T-helper 17 cell (primary cell): ENCODE measurements around the gene STXBP1. TPM values are rescaled to one million over a fixed set of nuclear protein-coding genes. Genes with fewer than 3 reads are reported as not detected.
A peak's percentile ranks its signal among the peaks of the same experiment; 100 is the strongest.
"Not testable (repeated sequence)": the region's sequence is repeated elsewhere in the genome, so short reads cannot be mapped to it uniquely, and the experiment has no call there.

Source experiments
- ATAC-seq: fragments of 150-1000 bp; cut with Tn5 transposase; 2 replicates; pipeline ENCODE4 v1.10.0; 2021; ENCODE audit warnings: mild to moderate bottlenecking, moderate library complexity
- DNase-seq, 3 donors: peaks; one replicate each; pipeline versions ENCODE4 v3.0.0 to v3.0.0-alpha.2; 2020 to 2021
- H3K9me3 ChIP-seq: one replicate; pipeline ENCODE4 v1.7.0; 2013; ENCODE audit warnings: low read length, mild to moderate bottlenecking; ENCODE audit not compliant: control insufficient read depth, poor library complexity, severe bottlenecking
- H3K27ac Mint-ChIP-seq: one replicate; pipeline ENCODE4 v1.8.0; 2022; ENCODE audit warnings: mild to moderate bottlenecking, moderate library complexity, mixed read lengths
- H3K27me3 Mint-ChIP-seq: one replicate; pipeline ENCODE4 v1.8.0; 2022; ENCODE audit warnings: mixed read lengths
- H3K36me3 Mint-ChIP-seq: one replicate; pipeline ENCODE4 v1.8.0; 2022; ENCODE audit warnings: low read depth, mixed read lengths
- H3K4me1 Mint-ChIP-seq: one replicate; pipeline ENCODE4 v1.8.0; 2022; ENCODE audit warnings: mild to moderate bottlenecking, mixed read lengths
- H3K4me3 Mint-ChIP-seq: one replicate; pipeline ENCODE4 v1.8.0; 2022; ENCODE audit warnings: mild to moderate bottlenecking, moderate library complexity, mixed read lengths
- total RNA-seq, 4 donors: library from RNA in 2 of 4; stranded (reverse) in 2 of 4; gene quantifications; one replicate each; pipeline ENCODE4 v1.2.3 and lab custom pipeline; 2022 to 2026

STXBP1 gene
- total RNA-seq, 2 donors from 2014 or later, result 6.3 to 8.4 TPM

DNA sequence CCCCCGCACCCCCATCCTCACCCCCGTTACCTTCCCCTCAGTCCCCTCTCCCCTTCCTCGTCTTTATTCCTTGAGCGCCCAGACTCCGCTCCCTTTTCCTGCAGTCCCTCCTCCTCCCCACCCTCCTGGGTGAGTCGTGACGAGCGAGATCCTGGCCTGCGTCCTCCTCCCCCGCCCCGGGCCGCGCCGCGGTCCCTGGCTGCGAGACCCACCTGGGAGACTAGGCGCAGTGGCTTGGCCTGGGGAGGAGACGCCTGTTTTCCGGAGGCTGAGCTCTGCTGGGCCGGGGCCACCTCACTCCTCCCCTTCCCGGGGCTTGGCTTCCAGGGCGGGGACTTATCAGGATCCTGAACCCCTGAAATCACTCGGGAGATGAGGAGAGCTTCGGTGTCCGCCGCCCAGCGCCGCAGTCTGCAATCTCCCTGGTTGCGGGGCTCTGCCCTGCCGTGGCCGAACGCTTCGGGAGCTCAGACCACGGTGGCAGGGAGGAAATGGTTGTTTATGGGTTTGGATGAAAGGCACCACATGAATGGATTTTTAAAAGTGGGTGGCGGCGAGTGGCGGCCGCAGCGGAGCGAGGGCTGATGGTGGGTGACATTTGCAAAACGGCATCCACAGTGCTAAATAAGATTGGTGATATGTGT lies 984 bp downstream of the STXBP1 start:
- Mint-ChIP-seq H3K27ac (no peak overlapping the region), H3K27me3 (peaks cover 17% of the 10 kb centered on the region)
- ATAC-seq, result no peak

DNA sequence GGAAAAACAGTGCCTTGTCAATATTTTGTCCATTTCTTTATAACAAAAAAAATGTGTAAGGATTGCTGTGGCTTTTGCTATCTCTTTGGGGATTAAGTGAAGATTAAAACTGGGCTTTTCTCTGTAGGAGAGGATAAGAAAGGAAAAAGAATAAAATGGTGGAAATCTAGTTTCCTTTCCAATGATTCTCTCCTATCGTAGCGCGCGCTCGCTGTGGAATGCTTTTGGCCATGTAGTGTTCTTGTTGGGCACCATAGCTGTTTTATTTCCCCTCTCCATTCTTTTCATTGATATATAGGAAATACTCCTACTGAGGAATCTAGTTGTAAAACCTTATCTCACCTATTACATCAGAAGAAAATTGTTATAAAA lies 1.5 kb downstream of the STXBP1 start:
- peak overlapping the region; percentile 91 for H3K4me3 Mint-ChIP-seq
- H3K27ac Mint-ChIP-seq, result no peak overlapping the region
- peaks cover 4% of the 10 kb centered on the region for H3K36me3 Mint-ChIP-seq
- H3K27me3 Mint-ChIP-seq, result peaks cover 17% of the 10 kb centered on the region
- no peaks in the 10 kb centered on the region for H3K9me3 ChIP-seq
- DNase-seq, result no peak
- ATAC-seq, result no peak
- H3K4me1 Mint-ChIP-seq, result peaks cover 24% of the 10 kb centered on the region

More for the DNA sequence above, 984 bp downstream of the STXBP1 start:
- no peaks in the 10 kb centered on the region for H3K9me3 ChIP-seq
- peak overlapping the region; percentile 91 for H3K4me3 Mint-ChIP-seq
- DNase-seq, result peak; percentile 9 to 30 (median 25)
- H3K4me1 Mint-ChIP-seq, result peaks cover 27% of the 10 kb centered on the region
- peaks cover 4% of the 10 kb centered on the region for H3K36me3 Mint-ChIP-seq

DNA sequence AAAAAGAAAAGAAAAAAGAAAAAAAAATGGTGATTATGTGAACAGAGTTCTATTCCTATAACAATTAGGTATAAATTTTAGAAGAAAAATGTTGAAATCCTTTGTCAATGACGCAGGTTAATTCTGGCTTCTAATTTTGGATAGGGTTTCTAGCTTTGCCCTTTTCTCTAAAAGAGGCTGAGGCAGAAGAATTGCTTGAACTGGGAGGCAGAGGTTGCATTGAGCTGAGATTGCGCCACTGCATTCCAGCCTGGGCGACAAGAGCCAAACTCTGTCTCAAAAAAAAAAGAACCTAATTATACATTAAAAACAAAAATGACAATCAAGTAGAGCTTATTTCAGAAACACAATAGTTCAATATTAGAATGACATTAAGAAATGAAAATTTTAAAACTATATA lies 2.9 kb downstream of the STXBP1 start:
- DNase-seq, result no peak
- H3K36me3 Mint-ChIP-seq, result peaks cover 4% of the 10 kb centered on the region
- no peak overlapping the region for H3K27ac Mint-ChIP-seq
- H3K4me1 Mint-ChIP-seq, result peaks cover 13% of the 10 kb centered on the region
- no peak overlapping the region for H3K4me3 Mint-ChIP-seq
- H3K9me3 ChIP-seq, result no peaks in the 10 kb centered on the region
- ATAC-seq, result no peak
- H3K27me3 Mint-ChIP-seq, result peaks cover 13% of the 10 kb centered on the region

DNA sequence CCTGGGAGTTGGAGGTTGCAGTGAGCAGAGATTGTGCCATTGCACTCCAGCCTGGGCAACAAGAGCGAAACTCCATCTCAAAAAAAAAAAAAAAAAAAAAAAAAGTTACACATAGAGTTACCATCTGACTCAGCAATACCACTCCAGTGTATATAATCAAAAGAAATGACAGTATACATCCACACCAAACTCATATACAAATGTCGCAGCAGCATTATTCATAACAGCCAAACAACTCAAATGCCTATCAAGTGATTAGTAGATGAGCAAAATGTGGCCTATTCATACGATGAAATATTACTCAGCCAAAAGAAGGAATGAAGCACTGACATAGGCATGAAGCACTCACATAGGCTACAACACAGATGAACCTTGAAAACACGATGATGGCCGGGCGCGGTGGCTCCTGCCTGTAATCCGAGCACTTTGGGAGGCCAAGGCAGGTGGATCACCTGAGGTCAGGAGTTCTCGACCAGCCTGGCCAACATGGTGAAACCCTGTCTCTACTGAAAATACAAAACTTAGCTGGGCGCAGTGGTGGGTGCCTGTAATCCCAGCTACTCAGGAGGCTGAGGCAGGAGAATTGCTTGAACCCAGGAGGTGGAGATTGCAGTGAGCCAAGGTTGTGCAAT lies 9.4 kb downstream of the STXBP1 start:
- ATAC-seq, result not testable (repeated sequence)

DNA sequence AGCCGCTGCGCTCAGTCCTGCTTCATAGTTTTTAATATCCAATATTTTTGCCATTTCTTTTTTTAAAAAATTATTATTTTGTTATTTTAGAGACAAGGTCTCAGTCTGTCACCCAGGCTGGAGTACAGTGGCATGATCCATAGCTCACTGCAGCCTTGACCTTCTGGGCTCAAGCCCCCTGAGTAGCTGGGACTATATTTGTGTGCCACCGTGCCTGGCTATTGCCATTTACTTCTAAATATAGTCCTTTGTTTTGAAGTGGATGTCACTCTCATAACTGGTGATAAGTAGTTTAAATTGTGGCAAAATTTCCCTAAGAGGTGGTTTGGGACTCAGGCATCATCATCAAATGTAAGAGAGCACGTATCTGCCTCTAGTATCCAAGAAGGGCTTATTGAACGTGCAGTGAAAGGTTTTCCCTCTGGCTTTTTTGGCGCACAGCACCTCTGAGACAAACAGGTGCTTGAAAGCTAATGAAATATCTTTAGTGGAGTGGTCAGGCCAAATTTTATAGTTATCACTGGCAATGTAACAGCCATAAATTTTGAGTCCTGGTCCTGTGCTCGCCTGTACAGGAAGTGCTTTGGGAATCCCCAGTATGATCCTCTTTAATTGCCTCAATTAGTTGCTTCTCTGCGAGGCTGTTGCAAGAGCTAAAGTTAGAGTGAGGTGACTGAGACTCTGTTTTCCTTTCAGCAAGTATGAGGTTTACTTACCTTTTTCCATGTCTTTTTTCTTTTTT lies 14.8 kb downstream of the STXBP1 start:
- H3K27me3 Mint-ChIP-seq, result peaks cover 15% of the 10 kb centered on the region
- ATAC-seq (no peak), DNase-seq (no peak)
- peaks cover 2% of the 10 kb centered on the region for H3K36me3 Mint-ChIP-seq
- H3K27ac Mint-ChIP-seq, result no peak overlapping the region
- H3K4me3 Mint-ChIP-seq, result no peak overlapping the region
- peaks cover 3% of the 10 kb centered on the region for H3K4me1 Mint-ChIP-seq
- no peaks in the 10 kb centered on the region for H3K9me3 ChIP-seq

More for the DNA sequence above, 9.4 kb downstream of the STXBP1 start:
- not testable (repeated sequence) for H3K27me3 Mint-ChIP-seq, H3K4me1 Mint-ChIP-seq, H3K4me3 Mint-ChIP-seq, H3K9me3 ChIP-seq, DNase-seq, H3K27ac Mint-ChIP-seq, H3K36me3 Mint-ChIP-seq

DNA sequence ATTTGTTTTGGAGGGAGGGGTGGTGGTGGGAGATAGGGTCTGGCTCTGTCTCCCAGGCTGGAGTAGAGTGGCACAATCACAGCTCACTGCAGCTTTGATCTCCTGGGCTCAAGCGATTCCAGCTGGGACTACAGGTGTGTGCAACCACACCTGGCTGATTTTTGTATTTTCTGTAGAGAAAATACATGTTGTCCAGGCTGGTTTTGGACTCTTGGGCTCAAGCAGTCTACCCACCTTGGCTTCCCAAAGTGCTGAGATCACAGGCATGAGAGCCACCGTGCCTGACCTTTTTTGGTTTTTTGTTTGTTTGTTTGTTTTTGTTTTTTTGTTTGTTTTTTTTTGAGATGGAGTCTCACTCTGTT lies 15.4 kb downstream of the STXBP1 start:
- H3K4me1 Mint-ChIP-seq, result peaks cover 3% of the 10 kb centered on the region
- no peak overlapping the region for H3K4me3 Mint-ChIP-seq
- H3K36me3 Mint-ChIP-seq, result peaks cover 2% of the 10 kb centered on the region
- no peaks in the 10 kb centered on the region for H3K9me3 ChIP-seq
- H3K27ac Mint-ChIP-seq, result no peak overlapping the region
- DNase-seq (no peak), ATAC-seq (no peak)
- peaks cover 15% of the 10 kb centered on the region for H3K27me3 Mint-ChIP-seq

DNA sequence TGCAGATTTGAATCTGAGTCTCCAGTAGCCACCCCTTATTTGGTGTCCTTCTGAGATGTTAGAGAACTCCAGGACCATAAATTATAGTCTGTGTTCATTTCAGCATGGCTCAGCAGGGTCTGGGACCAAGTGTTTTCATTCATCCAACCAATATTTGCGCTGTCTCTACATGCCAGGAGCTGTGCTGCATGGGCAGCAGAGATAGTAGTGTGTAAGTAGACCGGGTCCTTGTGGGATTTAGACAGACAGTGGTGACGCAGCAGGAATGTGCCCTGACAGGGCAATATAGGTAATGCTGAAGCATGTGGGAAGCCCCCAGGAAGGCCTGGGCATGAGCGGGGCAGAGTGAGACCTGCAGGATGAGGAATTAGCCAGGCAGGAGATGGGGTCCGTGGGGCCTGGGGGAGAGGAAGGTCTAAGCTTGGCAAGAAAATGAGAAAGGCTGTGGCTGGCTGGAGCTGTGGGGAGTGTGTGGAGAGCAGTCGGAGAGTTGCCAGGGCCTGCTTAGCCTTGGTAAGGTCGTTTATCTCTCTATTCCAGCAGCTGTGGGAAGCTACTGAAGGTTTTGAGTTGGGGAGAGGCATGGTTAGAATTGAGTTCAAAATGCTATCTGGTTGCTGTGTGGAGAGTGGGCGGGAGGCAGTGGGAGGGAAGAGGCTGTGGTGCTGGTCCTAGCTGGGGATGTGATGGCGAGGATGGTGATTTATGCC lies 16.8 kb downstream of the STXBP1 start:
- Mint-ChIP-seq H3K27ac (no peak overlapping the region), H3K27me3 (peaks cover 15% of the 10 kb centered on the region), H3K4me1 (peaks cover 8% of the 10 kb centered on the region), H3K4me3 (no peak overlapping the region), H3K36me3 (peaks cover 2% of the 10 kb centered on the region)
- H3K9me3 ChIP-seq, result no peaks in the 10 kb centered on the region
- DNase-seq (no peak), ATAC-seq (no peak)

DNA sequence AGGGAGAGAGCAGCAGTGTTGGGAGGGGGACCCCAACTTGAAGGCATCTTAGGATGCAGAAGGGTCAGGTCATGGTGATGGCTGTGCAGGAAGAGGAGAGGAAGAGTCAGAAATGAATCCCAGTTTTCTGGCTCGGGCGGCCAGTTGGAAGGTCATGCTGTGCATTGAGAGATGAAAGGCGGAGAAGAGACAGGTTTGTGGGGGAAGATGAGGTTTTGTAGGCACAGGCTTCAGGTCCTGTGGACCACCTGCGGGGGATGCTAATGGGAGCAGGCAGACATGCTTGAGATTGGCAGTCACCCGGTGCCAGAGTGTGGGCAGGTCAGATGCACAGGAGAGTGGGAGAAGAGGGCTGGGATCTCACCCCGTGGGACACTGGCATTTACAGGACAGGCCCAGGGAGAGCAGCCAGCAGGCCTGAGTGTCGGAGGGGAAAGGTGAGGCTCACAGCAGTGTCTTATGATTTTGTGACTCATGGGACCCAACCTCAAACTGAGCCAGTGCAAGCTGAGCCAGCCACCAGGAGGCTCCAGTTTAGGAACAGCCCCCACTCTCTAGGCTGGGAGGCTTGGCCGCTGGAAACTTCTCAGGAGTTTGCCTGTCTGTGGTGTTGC lies 17.5 kb downstream of the STXBP1 start:
- peaks cover 2% of the 10 kb centered on the region for H3K36me3 Mint-ChIP-seq
- no peak overlapping the region for H3K27ac Mint-ChIP-seq
- ATAC-seq, result no peak
- peaks cover 15% of the 10 kb centered on the region for H3K27me3 Mint-ChIP-seq
- H3K9me3 ChIP-seq, result no peaks in the 10 kb centered on the region
- H3K4me1 Mint-ChIP-seq, result peaks cover 14% of the 10 kb centered on the region
- no peak for DNase-seq
- H3K4me3 Mint-ChIP-seq, result no peak overlapping the region

DNA sequence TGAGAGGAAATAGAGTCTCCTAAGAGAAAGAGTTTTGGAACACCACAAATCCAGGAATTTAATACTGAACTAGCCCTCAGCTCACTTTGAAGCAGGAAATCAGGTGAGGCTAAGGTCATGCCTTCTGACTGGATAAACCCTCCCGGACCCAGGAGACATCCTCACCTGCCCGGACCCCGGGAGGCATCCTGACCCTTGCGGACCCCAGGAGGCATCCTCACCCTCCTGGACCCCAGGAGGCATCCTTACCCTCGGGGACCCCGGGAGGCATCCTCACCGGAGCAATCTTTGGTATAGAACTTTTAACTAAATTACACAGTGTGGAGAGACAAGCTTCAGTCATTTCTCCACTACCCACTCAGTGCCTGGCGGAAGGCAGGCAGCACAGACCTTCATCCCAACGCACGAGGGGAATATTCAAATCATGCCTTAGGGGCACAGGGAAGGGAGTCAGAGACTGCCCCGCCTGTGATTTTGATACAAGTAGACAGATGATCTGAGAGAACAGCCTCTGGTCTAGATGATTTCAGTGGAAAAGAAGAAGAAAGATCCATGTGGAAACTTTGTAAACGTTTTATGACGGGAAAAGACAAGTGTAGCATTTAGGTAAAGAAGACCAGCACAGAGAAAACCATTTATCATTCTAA lies 21.3 kb downstream of the STXBP1 start:
- Mint-ChIP-seq H3K4me3 (no peak overlapping the region), H3K36me3 (peaks cover 2% of the 10 kb centered on the region), H3K27ac (no peak overlapping the region), H3K27me3 (peaks cover 14% of the 10 kb centered on the region), H3K4me1 (peaks cover 17% of the 10 kb centered on the region)
- DNase-seq, result no peak
- no peaks in the 10 kb centered on the region for H3K9me3 ChIP-seq
- no peak for ATAC-seq

DNA sequence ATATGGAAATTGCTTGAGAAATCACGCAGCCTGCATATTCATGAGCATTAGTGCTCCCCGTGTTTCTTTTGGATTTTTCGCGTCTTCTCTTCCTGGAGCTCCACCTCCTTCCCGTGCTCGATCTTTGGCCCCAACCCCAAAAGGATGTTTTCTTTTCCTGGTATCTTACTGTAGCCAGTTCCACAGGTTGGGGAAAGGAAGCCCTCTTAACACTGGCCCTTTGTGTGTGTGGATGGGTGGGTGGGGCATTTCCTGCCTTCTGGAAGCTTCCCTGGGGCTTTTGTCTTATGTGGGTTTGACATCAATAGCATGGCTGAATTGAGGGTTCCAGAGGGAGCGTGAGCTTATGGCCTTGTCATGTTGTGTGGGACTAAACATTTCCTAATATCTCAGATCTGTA lies 21.9 kb downstream of the STXBP1 start:
- ATAC-seq (no peak), DNase-seq (no peak)
- Mint-ChIP-seq H3K27ac (no peak overlapping the region), H3K27me3 (peaks cover 8% of the 10 kb centered on the region), H3K4me1 (peaks cover 14% of the 10 kb centered on the region), H3K4me3 (no peak overlapping the region), H3K36me3 (no peaks in the 10 kb centered on the region)
- H3K9me3 ChIP-seq, result no peaks in the 10 kb centered on the region

DNA sequence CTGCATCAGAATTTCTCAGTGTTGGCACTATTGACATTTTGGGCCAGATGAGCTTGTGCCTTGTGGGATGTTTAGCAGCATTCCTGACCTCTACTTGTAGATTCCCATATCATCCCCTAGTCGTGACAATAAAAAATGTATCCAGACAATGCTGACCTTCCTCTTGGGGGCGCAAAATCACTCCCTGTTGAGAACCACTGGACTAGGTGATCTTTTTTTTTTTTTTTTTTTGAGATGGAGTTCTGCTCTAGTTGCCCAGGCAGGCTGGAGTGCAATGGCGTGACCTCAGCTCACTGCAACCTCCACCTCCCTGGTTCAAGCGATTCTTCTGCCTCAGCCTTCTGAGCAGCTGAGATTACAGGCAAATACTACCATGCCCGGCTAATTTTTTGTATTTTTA lies 22.6 kb downstream of the STXBP1 start:
- H3K27me3 Mint-ChIP-seq, result peaks cover under 1% of the 10 kb centered on the region
- DNase-seq (no peak), ATAC-seq (no peak)
- H3K36me3 Mint-ChIP-seq, result no peaks in the 10 kb centered on the region
- peaks cover 14% of the 10 kb centered on the region for H3K4me1 Mint-ChIP-seq
- no peaks in the 10 kb centered on the region for H3K9me3 ChIP-seq
- no peak overlapping the region for H3K4me3 Mint-ChIP-seq
- no peak overlapping the region for H3K27ac Mint-ChIP-seq

DNA sequence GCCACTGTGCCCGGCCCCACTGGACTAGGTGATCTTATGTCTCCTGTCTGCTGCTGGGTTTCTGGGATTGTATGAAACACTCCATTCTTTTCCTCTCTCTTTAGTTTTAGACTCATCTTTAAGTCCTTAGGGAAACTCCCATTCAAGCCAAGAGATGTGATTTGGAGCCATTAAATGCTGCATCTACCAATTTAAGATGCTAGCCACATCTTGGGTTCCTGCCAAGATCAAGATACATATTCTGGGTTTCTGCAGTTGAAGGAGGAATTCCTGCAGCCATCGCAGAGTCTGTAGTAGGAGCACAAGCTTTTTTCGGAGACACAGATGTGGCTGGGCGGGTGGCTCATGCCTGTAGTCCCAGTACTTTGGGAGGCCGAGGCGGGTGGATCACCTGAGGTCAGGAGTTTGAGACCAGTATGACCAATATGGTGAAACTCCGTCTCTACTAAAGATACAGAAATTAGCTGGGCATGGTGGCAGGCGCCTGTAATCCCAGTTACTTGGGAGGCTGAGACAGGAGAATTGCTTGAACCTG lies 23.2 kb downstream of the STXBP1 start:
- H3K27me3 Mint-ChIP-seq, result no peaks in the 10 kb centered on the region
- no peaks in the 10 kb centered on the region for H3K9me3 ChIP-seq
- DNase-seq, result no peak
- peaks cover 14% of the 10 kb centered on the region for H3K4me1 Mint-ChIP-seq
- peak overlapping the region; percentile 7 for H3K4me3 Mint-ChIP-seq
- no peak overlapping the region for H3K27ac Mint-ChIP-seq
- no peaks in the 10 kb centered on the region for H3K36me3 Mint-ChIP-seq
- ATAC-seq, result no peak
